Measurements from ENCODE around the gene BCORL1.

- TF ChIP-seq REST (IDR thresholded peaks at IDR 0.05; ENCODE audit: insufficient replicate concordance, low read depth) (no peak), CTCF (IDR thresholded peaks at IDR 0.05; ENCODE audit: insufficient read depth, low read length) (no peak), GABPA (IDR thresholded peaks at IDR 0.05; ENCODE audit: low read depth) (no peak)
Measured at GRCh38 chrX:129976441-129976840, 6.0 kb upstream of the BCORL1 start.
